Urinary bladder (tissue), 4 donors: ENCODE data around the gene SYNE4. TPM values are rescaled to one million over a fixed set of nuclear protein-coding genes. Genes with fewer than 3 reads are reported as not detected.
"Not testable (repeated sequence)": the region's sequence is repeated elsewhere in the genome, so short reads cannot be mapped to it uniquely, and the experiment has no call there.

Experiments
- DNase-seq: peaks from one replicate; pipeline ENCODE4 v3.0.0-alpha.2; 2015; ENCODE audit errors: extremely low spot score
- H3K27ac ChIP-seq: one replicate; pipeline ENCODE4 v1.5.1; 2013; ENCODE audit warnings: low read depth, mild to moderate bottlenecking, moderate library complexity
- H3K36me3 ChIP-seq: one replicate; pipeline ENCODE4 v1.6.1; 2013; ENCODE audit warnings: mild to moderate bottlenecking, moderate library complexity; ENCODE audit not compliant: insufficient read depth
- H3K4me1 ChIP-seq: one replicate; pipeline ENCODE4 v1.6.1; 2013; ENCODE audit warnings: mild to moderate bottlenecking, moderate library complexity; ENCODE audit not compliant: insufficient read depth
- H3K4me3 ChIP-seq: one replicate; pipeline ENCODE4 v1.5.1; 2013; ENCODE audit warnings: low read depth, low read length
- WGBS: extraction: QIAGEN DNeasy Blood & Tissue Kit; methylation state at CpG from one replicate; pipeline ENCODE4 v1.1.7; 2013; 5-methylcytosine and 5-hydroxymethylcytosine counted together
- polyA plus RNA-seq: library from polyadenylated mRNA; stranded (reverse); fragments of 200-250 nt; gene quantifications from one replicate; pipeline ENCODE4 v1.2.3, GENCODE V29; 2013
- total RNA-seq: library from RNA; depleted of rRNA; stranded (reverse); fragments of >200 nt; gene quantifications from one replicate; pipeline ENCODE4 v1.2.3, GENCODE V29; 2014
- donor health status: healthy with polysubstance abuse.
- donor health status: healthy.

The SYNE4 gene
- total and polyA plus RNA-seq, 2 donors, result 0.58 to 1.3 TPM

DNA sequence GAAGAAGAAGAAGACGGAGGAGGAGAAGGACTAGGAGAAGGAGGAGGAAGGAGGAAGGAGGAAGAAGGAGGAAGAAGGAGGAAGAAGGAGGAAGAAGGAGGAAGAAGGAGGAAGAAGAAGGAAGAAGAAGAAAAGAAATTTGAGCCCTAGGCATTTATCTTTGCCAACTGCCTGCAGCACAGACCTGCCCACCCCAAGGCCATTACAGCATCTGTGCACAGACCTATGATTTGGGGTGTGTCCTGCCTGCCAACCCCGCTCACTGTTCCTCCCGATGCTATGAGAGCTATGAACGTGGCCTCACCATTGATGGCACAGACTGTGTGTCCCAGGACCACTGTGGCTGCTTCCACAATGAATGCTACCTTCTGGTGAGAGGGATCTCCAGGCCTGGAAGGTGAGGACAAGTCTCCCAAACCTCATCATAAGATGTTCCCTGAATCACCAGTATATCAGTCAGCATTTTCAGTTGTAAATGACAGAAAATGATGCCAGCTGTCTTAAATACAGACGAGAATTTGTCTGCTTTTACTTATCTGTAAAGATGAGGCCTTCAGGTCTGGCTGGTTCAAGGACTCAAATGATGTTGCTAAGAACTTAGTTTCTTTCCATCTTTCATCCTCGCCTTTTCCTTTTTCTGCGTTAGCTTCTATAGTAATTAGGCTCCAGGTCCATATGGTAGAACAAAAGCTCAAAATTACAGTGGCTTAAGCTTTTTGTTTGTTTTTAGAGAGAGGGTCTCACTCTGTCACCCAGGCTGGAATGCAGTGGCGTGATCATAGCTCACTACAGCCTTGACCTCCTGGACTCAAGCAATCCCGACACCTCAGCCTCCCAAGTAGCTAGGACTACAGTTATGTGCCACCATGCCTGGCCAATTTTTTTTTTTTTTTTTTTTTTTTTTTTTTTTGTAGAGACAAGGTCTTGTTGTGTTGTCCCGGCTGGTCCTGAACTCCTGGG is 17.6 kb downstream of the SYNE4 start:
- Histone ChIP-seq H3K4me3 (no peak overlapping the region), H3K36me3 (no peaks in the 10 kb centered on the region), H3K27ac (no peak overlapping the region), H3K4me1 (no peaks in the 10 kb centered on the region)
- no peak for DNase-seq
- 81% methylated on average over 10 of the region's 10 CpGs for WGBS

DNA sequence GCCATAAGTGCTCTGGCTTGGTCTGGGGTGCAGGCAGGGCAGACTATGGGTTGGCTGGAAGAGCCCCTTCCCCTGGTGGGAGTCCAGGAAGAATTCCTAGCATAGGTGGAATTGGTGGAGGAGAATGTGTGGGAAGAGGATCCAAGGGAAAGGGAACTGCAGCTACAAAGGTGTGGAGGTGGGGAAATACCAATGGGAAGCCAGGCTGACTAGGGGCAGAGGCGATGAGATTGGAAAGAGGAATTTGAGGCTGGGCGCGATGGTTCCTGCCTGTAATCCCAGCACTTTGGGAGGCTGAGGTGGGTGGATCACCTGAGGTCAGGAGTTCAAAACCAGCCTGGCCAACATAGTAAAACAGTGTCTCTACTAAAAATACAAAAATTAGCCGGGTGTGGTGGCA is 18.5 kb downstream of the SYNE4 start:
- H3K27ac ChIP-seq, result no peak overlapping the region
- no peaks in the 10 kb centered on the region for H3K36me3 ChIP-seq
- no peak for DNase-seq
- no peaks in the 10 kb centered on the region for H3K4me1 ChIP-seq
- 93% methylated on average over 4 of the region's 4 CpGs for WGBS
- H3K4me3 ChIP-seq, result no peak overlapping the region

DNA sequence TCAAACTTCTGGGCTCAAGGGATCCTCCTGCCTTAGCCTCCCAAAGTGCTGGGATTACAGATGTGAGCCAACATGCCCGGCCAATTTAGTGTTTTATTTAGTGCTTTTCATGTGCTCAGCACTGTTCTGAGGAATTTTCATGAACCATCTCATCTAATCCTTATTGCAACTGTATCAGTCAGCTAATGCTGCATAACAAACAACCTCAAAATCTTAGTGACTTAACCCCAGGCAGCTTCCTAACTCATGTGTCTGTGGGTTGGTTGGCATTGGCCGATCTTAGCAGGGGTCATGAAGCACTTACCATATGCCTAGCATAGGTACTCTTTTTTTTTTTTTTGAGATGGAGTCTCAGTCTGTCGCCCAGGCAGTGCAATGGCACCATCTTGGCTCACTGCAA is 19.8 kb downstream of the SYNE4 start:
- 91% methylated on average over 3 of the region's 3 CpGs for WGBS
- Histone ChIP-seq H3K4me1 (no peaks in the 10 kb centered on the region), H3K4me3 (no peak overlapping the region), H3K27ac (no peak overlapping the region), H3K36me3 (no peaks in the 10 kb centered on the region)
- DNase-seq, result no peak

DNA sequence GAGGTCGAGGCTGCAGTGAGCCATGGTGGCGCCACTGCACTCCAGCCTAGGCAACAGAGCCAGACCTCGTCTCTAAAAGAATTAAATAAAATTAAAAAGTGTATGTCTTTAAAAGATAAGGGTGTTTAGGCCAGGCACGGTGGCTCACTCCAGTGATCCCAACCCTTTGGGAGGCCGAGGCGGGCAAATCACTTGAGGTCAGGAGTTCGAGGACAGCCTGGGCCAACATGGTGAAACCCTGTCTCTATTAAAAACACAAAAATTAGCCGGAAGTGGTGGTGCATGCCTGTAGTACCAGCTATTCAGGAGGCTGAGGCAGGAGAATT is 21.1 kb downstream of the SYNE4 start:
- WGBS, result 29% methylated on average over 8 of the region's 8 CpGs
- DNase-seq, result no peak
- Histone ChIP-seq H3K27ac (no peak overlapping the region), H3K4me1 (no peaks in the 10 kb centered on the region), H3K4me3 (no peak overlapping the region), H3K36me3 (no peaks in the 10 kb centered on the region)

DNA sequence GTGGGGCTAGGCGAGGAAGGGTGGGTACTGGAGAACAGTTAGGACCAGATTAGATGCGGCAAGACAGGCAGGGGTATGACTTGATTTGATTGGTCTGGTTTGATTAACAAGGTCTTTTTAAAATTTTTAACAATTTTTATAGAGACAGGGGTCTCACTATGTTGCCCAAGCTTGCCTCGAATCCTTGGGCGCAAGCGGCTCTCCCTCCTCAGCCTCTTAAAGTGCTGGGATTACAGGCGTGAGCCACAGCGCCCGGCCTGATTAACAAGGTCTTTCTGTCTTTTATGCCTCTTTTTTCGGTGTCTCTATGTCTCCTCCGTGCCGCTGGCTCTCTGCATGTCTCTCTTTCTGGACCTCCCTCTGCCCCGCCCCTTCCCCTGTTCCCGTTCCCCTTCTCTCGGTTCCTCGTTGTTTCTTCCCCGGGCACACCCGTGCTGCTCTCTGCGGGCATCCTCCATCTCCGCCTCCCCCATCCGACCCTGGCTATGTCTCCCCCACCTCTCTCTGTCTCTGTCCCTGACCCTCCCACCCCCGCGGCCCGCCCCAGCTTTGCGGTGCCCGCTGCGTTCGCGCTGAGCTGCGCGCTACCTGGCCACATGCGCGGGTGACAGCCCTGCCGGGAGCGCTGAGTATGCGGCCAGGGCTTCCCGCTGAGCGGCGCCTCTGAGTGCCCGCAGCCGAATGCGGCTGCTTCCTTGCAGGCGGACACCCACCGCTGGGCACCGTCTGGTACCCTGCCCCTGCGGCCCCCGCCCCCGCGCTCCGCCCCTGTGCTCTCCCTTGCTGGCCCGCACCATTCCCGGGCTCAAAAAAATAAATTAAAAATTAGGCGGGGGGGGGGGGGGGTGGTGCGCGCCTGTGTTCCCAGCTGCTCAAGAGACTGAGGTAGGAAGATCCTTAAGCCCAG is 21.7 kb downstream of the SYNE4 start:
- WGBS, result 9% methylated on average over 54 of the region's 54 CpGs
- Histone ChIP-seq H3K4me3 (peak overlapping the region; percentile 29), H3K4me1 (no peaks in the 10 kb centered on the region)

DNA sequence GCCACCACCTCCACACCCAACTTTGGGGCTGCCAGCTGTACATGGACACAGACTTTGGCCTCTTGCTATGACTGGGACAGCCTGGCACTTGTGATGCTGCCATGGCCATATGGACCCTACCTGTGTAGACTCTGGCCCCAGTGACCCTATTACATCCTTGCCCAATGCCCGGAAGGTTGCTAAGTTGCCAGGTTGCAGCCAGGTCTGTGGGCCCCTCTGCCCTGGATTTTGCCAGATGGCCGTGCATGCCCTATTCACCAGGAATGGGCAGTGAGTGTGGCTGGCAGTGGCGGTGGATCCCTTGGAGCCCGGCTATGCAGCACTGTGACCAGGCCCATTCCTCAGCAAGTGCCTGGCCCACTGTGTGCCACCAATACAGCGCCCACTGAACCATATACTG is 22.5 kb downstream of the SYNE4 start:
- Histone ChIP-seq H3K27ac (no peak overlapping the region), H3K36me3 (no peaks in the 10 kb centered on the region), H3K4me3 (no peak overlapping the region), H3K4me1 (no peaks in the 10 kb centered on the region)
- no peak for DNase-seq
- 92% methylated on average over 5 of the region's 5 CpGs for WGBS

More for the DNA sequence above, 21.7 kb downstream of the SYNE4 start:
- DNase-seq, result no peak
- H3K36me3 ChIP-seq, result no peaks in the 10 kb centered on the region
- no peak overlapping the region for H3K27ac ChIP-seq

DNA sequence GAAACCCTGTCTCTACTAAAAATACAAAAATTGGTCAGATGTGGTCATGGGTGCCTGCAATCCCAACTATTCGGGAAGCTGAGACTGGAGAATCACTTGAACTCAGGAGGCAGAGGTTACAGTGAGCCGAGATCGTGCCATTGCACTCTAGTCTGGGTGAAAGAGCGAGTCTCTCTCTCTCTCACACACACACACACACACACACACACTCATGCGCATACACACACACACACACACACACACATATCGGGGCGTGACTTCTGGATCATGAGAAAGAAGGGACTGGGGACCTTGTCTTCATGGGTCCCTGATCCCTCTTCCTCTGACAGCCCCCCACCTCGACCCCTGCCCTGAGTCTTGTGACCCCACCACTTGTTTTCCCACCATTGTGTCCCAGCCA is 25.4 kb downstream of the SYNE4 start:
- WGBS, result 82% methylated on average over 8 of the region's 8 CpGs
- H3K27ac ChIP-seq, result no peak overlapping the region

DNA sequence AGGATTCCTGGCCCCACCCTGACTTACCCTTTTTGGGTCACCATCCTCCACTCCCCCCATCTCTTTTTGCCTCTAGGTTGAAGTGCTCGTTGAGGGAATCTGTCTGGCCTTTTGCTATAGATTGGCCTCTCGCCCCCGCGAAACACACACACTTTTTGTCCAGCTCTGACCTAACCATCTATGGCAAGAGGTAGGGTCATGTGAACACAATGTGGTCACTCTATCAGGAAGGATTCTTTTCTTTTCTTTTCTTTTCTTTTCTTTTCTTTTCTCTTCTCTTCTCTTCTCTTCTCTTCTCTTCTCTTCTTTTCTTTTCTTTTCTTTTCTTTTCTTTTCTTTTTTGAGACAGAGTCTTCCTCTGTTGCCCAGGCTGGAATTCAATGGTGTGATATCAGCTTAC is 27.6 kb downstream of the SYNE4 start:
- H3K4me3 ChIP-seq, H3K36me3 ChIP-seq, H3K27ac ChIP-seq, DNase-seq, H3K4me1 ChIP-seq: not testable (repeated sequence)
- 85% methylated on average over 4 of the region's 4 CpGs for WGBS

More for the DNA sequence above, 25.4 kb downstream of the SYNE4 start:
- no peaks in the 10 kb centered on the region for H3K4me1 ChIP-seq
- H3K36me3 ChIP-seq, result no peaks in the 10 kb centered on the region
- no peak for DNase-seq
- H3K4me3 ChIP-seq, result no peak overlapping the region

DNA sequence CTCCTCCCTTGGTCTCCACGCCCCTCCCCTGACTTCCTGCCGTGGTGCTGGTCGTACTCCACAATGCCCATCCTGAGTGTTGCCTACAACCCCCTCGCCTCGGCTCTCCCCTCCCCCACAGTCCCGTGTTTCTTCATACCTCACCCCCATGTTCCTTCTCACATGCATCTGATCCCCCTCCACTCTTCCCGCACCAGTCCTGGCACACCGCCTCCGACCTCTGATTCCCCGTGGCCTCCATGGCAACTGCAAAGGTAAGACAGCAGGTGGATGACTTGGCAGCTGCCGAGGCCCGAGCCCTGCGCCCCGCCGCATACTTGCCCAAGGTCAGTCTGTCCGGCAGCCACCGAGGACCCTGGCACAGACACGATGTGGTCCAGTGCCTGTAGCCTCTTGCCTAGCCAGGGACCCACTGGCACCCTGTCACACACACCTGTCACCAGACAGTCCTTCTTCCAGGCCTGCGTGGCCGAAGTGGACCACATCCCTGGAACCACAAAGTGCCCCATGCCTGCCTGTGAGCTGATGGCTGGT is 29.7 kb downstream of the SYNE4 start:
- Histone ChIP-seq H3K4me3 (no peak overlapping the region), H3K36me3 (no peaks in the 10 kb centered on the region), H3K27ac (no peak overlapping the region), H3K4me1 (no peaks in the 10 kb centered on the region)
- no peak for DNase-seq
- WGBS, result 65% methylated on average over 20 of the region's 20 CpGs

DNA sequence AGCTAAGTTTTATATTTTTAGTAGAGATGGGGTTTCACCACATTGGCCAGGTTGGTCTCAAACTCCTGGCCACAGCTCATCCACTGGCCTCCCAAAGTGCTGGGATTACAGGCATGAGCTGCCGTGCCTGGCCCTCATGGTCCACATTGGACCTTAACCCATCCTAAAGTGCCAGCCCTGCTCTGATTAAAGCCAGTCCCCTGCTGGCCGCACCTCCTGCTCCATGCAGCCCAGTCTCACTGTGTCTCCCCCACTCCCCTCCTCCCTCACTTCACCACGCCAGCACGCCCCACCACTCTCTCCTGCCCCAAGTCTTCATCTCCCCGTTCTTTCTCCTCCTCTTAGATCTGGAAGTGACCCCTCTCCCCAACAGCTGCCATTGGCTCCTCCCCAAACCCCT is 30.3 kb downstream of the SYNE4 start:
- 35% methylated on average over 5 of the region's 5 CpGs for WGBS
- H3K27ac ChIP-seq, result no peak overlapping the region
- no peaks in the 10 kb centered on the region for H3K36me3 ChIP-seq
- no peak for DNase-seq
- no peak overlapping the region for H3K4me3 ChIP-seq
- no peaks in the 10 kb centered on the region for H3K4me1 ChIP-seq

DNA sequence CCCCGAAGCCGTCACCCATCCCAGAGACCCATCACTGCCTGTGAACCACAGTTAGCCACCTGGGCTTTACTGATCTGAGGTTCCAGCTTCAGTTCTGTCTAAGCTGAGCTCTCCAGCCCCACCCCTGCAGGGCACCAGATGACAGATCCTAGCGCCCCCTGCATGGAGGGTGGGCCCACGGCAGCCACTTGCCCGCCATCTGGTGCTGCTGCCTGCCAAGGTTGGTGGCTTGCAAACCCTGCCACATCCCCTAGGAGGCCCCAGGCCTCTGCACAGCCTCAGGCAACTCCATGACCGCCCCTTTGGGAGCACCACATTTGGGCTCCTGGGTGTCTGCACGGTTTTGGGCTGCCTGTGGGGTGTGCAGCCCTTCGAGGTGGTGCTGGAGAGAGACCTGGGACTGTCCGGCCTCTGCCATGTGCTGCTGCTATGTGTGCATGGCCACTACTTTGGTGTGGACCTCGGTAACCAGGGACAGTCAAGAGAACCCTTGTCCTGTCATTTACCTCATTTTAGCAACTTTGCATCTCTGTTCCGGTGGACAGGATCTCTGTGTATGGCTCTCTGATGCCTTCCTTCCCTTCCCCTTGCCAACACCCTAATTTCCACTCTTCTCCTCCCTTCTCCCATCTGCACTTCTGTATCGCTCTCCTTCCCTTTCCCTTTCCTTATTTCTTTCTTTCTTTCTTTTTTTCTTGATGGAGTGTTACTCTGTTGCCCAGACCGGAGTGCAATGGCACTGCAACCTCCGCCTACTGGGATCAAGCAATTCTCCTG is 31.0 kb downstream of the SYNE4 start:
- 54% methylated on average over 14 of the region's 14 CpGs for whole genome bisulfite sequencing
- no peaks in the 10 kb centered on the region for H3K36me3 ChIP-seq
- no peaks in the 10 kb centered on the region for H3K4me1 ChIP-seq
- DNase-seq, result no peak
- no peak overlapping the region for H3K27ac ChIP-seq
- no peak overlapping the region for H3K4me3 ChIP-seq

DNA sequence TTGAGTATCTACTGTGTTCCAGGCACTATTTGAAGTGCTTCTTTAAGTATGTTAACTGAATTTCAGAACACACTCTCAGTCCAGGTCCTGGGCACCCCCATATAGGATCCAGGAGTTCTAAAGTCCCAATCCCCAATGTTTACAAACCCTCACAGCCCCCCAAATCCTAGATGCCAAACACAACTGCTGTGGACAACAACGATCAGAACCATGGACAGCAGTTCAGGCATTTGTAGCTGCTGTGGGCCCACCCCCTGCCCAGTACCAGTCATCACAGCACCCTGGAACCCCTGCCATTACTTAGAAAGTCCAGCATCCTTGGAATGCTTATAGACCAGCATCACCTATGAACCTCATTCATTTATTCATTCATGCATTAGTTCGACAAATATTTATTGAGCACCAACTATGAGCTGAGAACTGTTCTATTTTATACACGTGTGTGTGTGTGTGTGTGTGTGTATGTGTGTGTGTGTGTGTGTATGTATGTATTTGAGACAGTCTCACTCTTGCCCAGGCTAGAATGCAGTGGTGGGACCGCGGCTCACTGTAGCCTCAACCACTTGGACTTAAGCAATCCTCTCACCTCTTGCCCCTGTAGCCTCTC is 32.9 kb downstream of the SYNE4 start:
- Histone ChIP-seq H3K4me1 (no peaks in the 10 kb centered on the region), H3K36me3 (no peaks in the 10 kb centered on the region), H3K27ac (no peak overlapping the region), H3K4me3 (no peak overlapping the region)
- WGBS, result 27% methylated on average over 5 of the region's 5 CpGs
- no peak for DNase-seq

DNA sequence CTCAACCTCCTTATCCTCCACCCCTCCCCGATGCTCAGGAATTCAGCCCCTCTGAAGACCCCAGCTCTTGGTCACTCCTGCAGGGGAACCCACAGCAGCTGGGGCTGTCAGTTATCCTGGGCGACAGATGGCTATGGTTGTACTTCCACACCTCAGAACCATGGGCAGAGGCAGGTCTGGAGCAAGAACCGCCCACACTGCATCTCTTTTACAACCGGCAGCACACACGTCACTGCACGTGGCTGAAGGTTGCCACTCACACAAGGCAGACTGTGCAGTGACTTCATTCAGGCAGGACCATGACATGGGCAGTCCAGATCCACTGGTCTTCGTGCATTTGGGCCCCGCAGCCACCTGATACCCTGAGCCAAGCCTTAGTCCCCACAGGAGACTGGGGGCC is 35.1 kb downstream of the SYNE4 start:
- no peak overlapping the region for H3K27ac ChIP-seq
- no peak for DNase-seq
- H3K4me1 ChIP-seq, result no peaks in the 10 kb centered on the region
- WGBS, result 37% methylated on average over 8 of the region's 8 CpGs
- H3K36me3 ChIP-seq, result no peaks in the 10 kb centered on the region
- H3K4me3 ChIP-seq, result no peak overlapping the region
